SKM-1 treated with dmso at 0.1 percent for 144 hours (cell line): ENCODE measurements around the gene TPSAB1.
"Not testable (repeated sequence)": the region's sequence is repeated elsewhere in the genome, so short reads cannot be mapped to it uniquely, and the experiment has no call there.

Experiments used
- DNase-seq: peaks from one replicate; lab custom pipeline; 2025; ENCODE audit not compliant: unreplicated experiment; lab: John Stamatoyannopoulos, UW

Gene TPSAB1

DNA sequence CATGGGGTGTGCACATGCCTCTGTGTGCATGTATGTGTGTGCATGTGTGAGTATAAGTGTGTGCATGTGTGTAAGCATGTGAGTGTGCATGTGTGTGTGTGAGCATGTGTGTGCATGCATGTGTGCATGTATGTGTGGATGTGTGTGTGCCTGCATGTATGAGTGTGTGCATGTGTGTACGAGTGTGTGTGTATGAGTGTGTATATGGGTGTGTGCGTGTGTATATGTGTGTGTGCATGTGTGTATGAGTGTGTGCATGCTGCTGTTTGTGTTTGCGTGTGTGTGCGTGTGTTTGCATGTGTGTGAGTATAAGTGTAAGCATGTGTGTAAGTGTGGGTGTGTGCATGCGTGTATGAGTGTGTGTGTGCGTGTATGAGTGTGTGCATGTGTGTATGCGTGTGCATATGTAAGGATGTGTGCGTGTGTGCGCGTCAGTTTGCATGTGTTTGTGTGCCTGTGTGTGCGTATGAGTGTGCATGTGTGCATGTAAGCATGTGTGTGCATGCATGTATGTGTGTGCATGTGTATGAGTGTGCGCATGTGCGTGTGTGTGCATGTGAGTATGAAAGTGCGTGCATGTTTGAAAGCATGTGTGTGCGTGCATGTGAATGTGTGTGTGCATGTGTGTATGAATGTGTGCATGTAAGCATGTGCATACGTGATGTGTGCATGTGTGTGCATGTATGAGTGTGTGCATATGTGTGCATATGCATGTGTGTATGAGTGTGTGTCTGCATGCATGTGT, 24.0 kb downstream of the TPSAB1 start:
- no peak for DNase-seq

DNA sequence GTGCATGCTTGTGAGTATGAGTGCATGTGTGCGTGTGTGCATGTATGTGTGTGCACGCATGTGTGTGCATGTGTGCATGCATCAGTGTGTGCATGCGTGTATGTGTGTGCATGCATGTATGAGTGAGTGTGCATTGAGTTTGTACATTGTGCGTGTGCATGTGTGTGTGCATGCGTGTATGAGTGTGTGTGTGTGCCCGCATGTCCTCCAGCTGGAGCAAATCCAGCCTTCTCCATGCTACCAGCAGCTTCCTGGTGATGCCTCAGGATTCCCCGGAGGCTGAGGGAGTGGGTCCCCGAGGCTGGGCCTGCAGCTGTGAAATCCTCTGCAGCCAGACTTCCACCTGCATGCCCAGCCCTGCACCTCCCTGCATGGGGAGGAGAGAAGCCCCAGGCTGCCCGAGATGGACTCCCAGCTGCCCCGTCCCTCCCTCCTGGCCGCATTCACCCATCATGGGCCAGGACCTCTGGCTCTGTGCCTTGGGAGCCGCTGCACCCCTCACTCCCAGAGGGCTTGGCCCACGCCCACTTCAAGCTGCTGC, 24.7 kb downstream of the TPSAB1 start:
- no peak for DNase-seq

- no peak for DNase-seq
Measured at GRCh38 chr16:1265826-1266225, 25.3 kb downstream of the TPSAB1 start.

DNA sequence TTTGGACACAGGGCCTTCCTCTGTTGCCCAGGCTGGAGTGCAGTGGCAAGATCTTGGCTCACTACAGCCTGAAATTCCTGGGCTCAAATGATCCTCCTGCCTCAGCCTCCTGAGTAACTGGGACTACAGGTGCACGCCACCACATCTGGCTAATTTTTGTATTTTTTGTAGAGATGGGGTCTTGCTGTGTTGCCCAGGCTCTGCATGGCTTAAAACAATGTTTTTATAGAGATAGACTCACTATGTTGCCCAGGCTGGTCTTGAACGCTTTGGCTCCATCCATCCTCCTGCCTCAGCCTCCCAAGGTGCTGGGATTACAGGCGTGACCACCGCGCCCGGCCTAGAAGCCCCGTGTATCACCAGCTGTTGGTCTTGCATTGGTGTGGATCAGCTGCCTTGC, 28.9 kb downstream of the TPSAB1 start:
- not testable (repeated sequence) for DNase-seq

- DNase-seq, result no peak
Measured at GRCh38 chr16:1271380-1271723, 30.8 kb downstream of the TPSAB1 start.

GRCh38 chr16:1271724-1272413, 31.4 kb downstream of the TPSAB1 start:
- DNase-seq, result not testable (repeated sequence)

DNA sequence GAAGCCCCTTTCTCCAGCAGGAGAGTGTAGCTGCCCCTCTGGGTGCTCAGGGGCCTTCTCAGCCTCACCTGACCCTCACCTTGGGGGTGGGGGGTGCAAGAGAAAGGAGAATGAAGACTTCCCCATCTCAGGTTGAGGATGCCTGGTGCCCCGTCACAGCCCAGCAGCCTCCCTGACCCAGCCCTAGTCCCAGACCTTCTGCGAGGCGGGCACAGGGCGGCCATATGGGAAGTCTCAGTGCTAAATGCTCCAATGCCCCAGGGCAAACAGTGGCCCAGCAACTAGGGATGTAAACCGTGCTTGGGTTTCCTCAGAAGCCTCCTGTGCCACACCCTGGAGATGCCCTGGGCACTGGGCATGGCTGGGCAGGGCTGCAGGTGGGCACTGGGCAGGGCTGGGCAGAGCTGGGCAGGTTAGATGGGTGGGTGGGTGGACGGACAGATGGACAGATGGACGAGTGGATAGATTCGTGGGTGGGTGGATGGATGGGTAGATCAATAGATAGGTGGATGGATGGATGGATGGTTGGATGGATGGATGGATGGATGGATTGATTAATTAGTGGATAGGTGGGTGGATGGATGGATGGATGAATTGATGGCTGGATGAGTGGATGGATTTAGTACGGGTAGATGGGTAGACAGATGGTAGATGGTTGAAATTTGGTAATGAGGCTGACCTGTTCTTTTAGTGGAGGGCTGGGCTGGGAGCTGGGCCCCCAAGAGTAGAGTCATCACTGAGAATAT, 32.1 kb downstream of the TPSAB1 start:
- DNase-seq, result no peak

- DNase-seq, result no peak
Measured at GRCh38 chr16:1273816-1274215, 33.3 kb downstream of the TPSAB1 start.

DNA sequence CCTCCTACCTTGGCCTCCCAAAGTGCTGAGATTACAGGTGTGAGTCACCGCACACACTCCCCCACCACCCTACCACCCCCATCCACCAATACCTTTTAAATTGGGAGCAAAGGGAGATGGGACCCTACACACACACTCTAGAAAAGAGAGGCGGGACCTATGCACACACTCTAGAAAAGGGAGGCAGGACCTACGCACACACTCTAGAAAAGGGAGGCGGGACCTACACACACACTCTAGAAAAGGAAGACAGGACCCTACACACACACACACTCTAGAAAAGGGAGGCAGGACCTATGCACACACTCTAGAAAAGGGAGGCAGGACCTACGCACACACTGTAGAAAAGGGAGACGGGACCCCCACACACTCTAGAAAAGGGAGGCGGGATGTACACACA, 34.3 kb downstream of the TPSAB1 start:
- DNase-seq, result no peak

GRCh38 chr16:1275791-1276579, 35.5 kb downstream of the TPSAB1 start:
- no peak for DNase-seq

- DNase-seq, result no peak
Measured at GRCh38 chr16:1276580-1276878, 36.0 kb downstream of the TPSAB1 start.

DNA sequence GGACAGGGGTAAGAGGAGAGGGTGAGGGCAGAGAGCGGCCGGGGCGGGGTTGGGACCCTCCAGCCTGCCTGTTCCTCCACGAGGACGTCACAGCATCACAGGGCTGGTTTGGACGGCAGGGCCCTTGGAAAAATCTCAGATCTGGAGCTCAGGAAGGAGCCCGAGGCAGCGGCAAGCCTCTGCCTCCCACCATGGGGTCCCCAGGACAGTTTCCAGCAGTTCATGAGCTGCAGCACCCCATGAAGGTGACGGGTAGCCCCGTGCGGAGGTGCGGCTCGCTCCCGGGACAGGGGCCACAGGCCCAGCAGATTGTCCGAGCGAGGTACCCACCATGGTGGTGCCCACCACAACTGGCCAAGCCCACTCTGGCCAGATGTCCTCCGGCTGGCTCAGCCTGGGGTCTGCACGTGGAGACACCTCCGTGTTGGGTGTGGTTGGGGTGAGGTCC, 36.7 kb downstream of the TPSAB1 start:
- DNase-seq, result no peak

GRCh38 chr16:1277617-1278282, 37.2 kb downstream of the TPSAB1 start:
- no peak for DNase-seq

DNA sequence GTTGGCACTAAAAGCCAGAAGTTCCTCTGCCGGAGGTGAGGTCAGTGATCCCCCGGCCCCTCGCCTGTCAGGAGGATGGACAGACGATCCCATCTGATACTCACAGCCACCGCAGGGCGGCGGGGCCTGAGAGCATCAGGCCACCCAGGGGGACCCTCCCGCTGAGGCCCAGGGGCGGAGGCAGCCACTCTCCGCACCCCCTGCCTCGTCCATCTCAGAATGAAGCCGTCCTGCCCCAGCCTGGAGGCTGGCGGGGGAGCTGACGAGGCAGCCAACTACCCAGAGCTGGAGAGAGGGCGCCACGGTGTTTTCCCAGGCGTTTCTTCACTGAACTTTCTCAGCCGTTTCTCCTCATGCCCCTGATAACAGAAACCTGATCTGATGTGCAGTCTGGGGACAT, 38.0 kb downstream of the TPSAB1 start:
- DNase-seq, result no peak

DNA sequence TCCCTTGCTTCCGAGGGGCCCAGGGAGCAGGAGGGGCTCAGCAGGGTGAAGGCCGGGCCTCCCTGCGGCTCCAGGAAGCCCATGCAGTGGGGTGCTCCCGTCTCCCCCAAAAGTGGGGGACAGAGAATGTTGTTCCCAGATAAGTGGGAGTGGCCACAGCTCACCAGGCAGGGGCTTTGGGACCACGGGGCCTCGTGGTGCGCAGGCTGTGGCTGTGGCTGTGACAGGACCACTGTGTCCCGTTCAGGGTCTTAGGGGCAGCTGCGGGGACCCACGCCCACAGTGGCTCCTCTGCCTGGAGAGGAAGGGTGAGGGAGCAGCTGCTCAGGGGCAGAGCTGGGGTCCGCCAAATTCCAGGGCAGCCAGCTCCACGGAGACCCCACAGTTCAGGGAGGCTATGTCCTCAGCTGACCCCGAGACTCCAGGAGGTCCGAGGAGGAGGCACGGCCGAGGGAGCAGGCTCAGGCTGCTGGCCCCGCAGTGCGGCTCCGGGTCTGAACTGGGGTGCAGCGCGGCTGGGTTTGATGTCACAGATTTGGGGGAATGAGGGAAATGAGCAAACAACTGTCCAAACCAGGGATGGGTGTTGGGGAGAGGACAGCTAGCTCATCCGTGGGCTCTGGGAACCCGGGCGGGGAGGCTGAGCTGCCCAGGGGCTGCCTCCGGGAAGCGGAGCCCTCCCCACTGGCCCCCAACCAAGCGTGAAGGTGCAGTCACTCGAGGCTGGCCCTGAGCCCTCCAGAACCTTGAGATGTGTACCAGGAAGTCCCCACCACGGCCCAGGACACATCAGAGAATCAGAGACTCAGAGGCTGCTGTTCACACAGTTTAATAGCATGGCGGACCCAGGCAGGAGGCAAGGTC, 38.8 kb downstream of the TPSAB1 start:
- no peak for DNase-seq

GRCh38 chr16:1279945-1280589, 39.6 kb downstream of the TPSAB1 start:
- no peak for DNase-seq

DNA sequence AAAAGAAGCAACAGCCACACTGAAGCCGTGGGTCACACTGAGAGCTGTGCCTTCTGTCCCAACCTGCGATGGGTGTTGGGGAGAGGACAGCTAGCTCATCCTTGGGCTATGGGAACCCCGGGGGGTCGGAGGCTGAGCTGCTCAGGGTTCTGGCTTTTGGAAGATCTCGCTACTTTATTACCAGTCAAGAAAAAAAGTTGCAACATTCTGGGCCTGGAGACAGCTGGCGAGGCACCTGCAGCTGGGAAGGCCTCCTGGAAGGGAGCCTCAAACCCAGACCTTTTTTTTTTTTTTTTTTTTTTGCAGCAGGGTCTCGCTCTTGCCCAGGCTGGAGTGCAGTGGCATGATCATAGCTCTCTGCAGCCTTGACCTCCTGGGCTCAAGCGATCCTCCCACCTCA, 40.3 kb downstream of the TPSAB1 start:
- no peak for DNase-seq

DNA sequence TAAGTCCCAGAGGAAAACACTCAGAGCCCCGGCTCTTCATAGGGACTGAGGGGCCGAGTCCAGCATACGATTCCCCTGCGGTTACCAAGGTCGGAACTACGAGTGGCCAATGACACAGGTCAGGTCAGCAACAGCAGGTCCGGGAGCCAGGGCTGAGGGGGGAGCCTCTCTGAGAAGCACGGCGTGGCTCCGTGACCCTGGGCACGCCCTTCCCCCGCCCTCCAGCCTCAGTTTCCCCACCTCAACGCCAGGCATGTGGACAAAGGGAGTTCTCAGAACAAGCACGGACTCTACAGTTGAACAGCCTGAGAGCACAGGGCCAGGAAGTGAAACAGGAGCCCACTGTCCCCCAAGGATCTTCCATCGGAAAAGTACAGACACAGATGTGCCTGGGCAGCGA, 41.0 kb downstream of the TPSAB1 start:
- no peak for DNase-seq

GRCh38 chr16:1282324-1282973, 41.9 kb downstream of the TPSAB1 start:
- no peak for DNase-seq
